GM21737 (cell line): ENCODE data around the gene NPHS1.
"Not testable (repeated sequence)": the region's sequence is repeated elsewhere in the genome, so short reads cannot be mapped to it uniquely, and the experiment has no call there.

ENCODE experiments used
- ATAC-seq: cut with Tn5 transposase; IDR thresholded peaks from one replicate; pipeline ENCODE4 v1.9.1; 2021; ENCODE audit warnings: mild to moderate bottlenecking, moderate library complexity; ENCODE audit not compliant: unreplicated experiment

Gene NPHS1

GRCh38 chr19:35813043-35813890 lies 39.0 kb downstream of the NPHS1 start:
- ATAC-seq, result no peak

GRCh38 chr19:35812220-35813042 lies 39.9 kb downstream of the NPHS1 start, which contains the start of gene PRODH2:
Gene PRODH2 (minus strand): TSS chr19:35812845. CDS start chr19:35812805, 40 bp downstream.
- no peak for ATAC-seq

- no peak for ATAC-seq
Observed at GRCh38 chr19:35811317-35812219, 40.7 kb downstream of the NPHS1 start.

- no peak for ATAC-seq
Observed at GRCh38 chr19:35807633-35808032, 44.7 kb downstream of the NPHS1 start.

- ATAC-seq, result no peak
Observed at GRCh38 chr19:35806597-35806996, 45.7 kb downstream of the NPHS1 start.

GRCh38 chr19:35805526-35806102 lies 46.7 kb downstream of the NPHS1 start:
- no peak for ATAC-seq

GRCh38 chr19:35801828-35802227 lies 50.5 kb downstream of the NPHS1 start:
- ATAC-seq, result no peak

GRCh38 chr19:35797663-35798062 lies 54.6 kb downstream of the NPHS1 start:
- no peak for ATAC-seq

GRCh38 chr19:35796645-35797542 lies 55.4 kb downstream of the NPHS1 start:
- no peak for ATAC-seq

- not testable (repeated sequence) for ATAC-seq
Observed at GRCh38 chr19:35795564-35795963, 56.7 kb downstream of the NPHS1 start.

- ATAC-seq, result no peak
Observed at GRCh38 chr19:35793381-35794165, 58.7 kb downstream of the NPHS1 start.

GRCh38 chr19:35792888-35793287 lies 59.4 kb downstream of the NPHS1 start:
- ATAC-seq, result no peak

- ATAC-seq, result no peak
Observed at GRCh38 chr19:35792312-35792711, 60.0 kb downstream of the NPHS1 start.

GRCh38 chr19:35791814-35792279 lies 60.5 kb downstream of the NPHS1 start:
- no peak for ATAC-seq

GRCh38 chr19:35790981-35791813 lies 61.1 kb downstream of the NPHS1 start:
- ATAC-seq, result no peak

- no peak for ATAC-seq
Observed at GRCh38 chr19:35789978-35790944, 62.0 kb downstream of the NPHS1 start.
